ENCODE measurements around the gene ROR2. TPM values are rescaled to one million over a fixed set of nuclear protein-coding genes. Genes with fewer than 3 reads are reported as not detected.

ROR2 gene
- total and polyA plus RNA-seq, 7 donors = 0.46 to 81.7 (median 51.4) TPM

DNA sequence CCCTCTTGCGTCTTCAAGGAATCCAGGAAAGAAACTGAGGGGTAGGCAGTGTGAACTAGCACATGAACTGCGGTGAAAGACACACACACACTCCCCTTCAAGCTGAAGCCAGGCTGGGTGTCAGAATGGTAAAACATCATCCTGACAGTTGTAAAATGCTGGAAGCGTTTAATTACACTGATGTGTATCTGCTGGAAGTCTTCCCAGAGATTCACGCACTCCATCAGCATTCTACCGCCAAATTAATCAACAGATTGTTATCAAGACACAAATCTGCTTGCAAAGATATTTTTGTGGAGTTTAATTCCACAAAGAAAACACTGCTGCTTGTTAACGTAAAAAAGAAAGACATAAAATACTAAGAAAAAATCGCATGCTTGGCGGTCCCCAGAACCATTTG is 285.4 kb downstream of the ROR2 start:
- WGBS, 2 donors = 76 to 79% methylated on average over 8 of the region's 8 CpGs
- TF ChIP-seq EP300 (IDR thresholded peaks at IDR 0.05) (no peak), POLR2AphosphoS5 (IDR thresholded peaks at IDR 0.05) (no peak), POLR2A (IDR thresholded peaks at IDR 0.05) (no peak)
- TF ChIP-seq, protein P1, sequence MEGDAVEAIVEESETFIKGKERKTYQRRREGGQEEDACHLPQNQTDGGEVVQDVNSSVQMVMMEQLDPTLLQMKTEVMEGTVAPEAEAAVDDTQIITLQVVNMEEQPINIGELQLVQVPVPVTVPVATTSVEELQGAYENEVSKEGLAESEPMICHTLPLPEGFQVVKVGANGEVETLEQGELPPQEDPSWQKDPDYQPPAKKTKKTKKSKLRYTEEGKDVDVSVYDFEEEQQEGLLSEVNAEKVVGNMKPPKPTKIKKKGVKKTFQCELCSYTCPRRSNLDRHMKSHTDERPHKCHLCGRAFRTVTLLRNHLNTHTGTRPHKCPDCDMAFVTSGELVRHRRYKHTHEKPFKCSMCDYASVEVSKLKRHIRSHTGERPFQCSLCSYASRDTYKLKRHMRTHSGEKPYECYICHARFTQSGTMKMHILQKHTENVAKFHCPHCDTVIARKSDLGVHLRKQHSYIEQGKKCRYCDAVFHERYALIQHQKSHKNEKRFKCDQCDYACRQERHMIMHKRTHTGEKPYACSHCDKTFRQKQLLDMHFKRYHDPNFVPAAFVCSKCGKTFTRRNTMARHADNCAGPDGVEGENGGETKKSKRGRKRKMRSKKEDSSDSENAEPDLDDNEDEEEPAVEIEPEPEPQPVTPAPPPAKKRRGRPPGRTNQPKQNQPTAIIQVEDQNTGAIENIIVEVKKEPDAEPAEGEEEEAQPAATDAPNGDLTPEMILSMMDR (IDR thresholded peaks at IDR 0.05) = no peak
- H3K36me3 ChIP-seq = no peaks in the 10 kb centered on the region
- H3K4me3 ChIP-seq = no peak overlapping the region
- no peaks in the 10 kb centered on the region for H3K9me3 ChIP-seq
- H3K4me1 ChIP-seq = peaks cover 0 to 5% (median 0%) of the 10 kb centered on the region in 4 donors
- no peak for DNase-seq
- intact Hi-C loops (cut with DNase I) = no loop called here
- no peaks in the 10 kb centered on the region for H3K27me3 ChIP-seq
- H3K27ac ChIP-seq = no peak overlapping the region

DNA sequence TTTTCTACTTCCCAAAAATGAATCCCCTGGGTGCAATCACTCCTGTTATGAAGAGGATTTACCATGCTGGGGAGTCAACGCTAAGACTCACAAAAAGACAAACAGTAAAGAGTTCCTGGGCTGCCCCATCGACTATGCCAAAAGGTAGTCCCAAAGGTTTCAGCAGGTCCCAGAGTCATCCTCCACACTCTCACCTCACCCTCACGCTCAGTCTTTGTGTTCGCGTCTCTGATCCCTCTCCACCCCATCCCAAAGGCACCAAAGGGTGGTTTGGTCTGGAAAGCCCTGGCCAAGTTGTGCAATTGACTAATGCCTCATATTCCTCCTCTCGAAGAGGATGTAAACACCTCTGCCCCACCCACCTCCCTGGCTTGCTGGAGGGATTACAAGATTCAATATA is 286.2 kb downstream of the ROR2 start:
- Histone ChIP-seq H3K27me3 (no peaks in the 10 kb centered on the region), H3K4me3 (no peak overlapping the region), H3K36me3 (no peaks in the 10 kb centered on the region), H3K4me1 (peaks cover 0 to 5% (median 0%) of the 10 kb centered on the region in 4 donors), H3K27ac (no peak overlapping the region), H3K9me3 (no peaks in the 10 kb centered on the region)
- WGBS, 2 donors = 70 to 85% methylated on average over 6 of the region's 6 CpGs
- TF ChIP-seq POLR2A (IDR thresholded peaks at IDR 0.05) (no peak), POLR2AphosphoS5 (IDR thresholded peaks at IDR 0.05) (no peak), EP300 (IDR thresholded peaks at IDR 0.05) (no peak)
- TF ChIP-seq, protein P1 (IDR thresholded peaks at IDR 0.05) = no peak
- intact Hi-C loops (cut with DNase I) = no loop called here
- no peak for DNase-seq

DNA sequence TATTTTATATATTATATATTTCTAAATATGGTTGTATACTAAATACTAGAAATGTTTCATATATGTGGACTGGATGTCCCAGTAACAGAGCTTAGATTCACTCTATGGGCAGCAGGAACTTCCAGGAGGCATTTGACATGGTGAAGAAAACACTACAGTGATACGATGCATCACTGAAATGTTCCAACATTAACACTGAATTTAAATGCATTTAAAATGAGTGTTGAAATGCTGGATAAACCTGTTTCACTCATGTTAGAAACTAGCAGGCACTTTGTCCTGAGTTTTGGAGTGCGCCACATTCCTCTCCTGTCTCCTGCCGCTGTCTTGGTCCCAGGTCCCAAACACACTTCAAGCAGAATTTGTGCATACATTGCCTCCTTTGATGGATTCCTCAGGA is 288.6 kb downstream of the ROR2 start:
- 65 to 97% methylated on average over 3 of the region's 3 CpGs for WGBS, 2 donors

DNA sequence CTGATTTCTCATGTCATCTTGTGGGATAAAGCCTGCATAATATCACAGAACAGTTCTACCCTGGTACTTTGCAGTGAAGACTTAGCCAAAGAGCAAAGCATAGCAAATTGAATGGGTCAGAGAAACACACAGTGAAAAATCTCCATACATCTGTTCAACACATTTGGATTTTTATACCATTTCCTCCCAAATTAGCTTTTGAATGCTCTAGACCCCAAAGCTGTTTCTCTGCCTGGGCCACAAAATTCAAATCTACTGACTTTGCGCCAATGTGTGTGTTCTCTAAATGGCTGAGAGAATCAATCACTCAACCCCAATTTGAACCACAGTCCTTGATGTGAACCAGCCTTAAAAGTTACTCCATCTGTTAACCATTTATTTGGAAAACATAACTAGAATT is 289.5 kb downstream of the ROR2 start:
- Histone ChIP-seq H3K27me3 (no peaks in the 10 kb centered on the region), H3K4me1 (peaks cover 0 to 5% (median 0%) of the 10 kb centered on the region in 4 donors), H3K4me3 (no peak overlapping the region), H3K27ac (no peak overlapping the region), H3K36me3 (no peaks in the 10 kb centered on the region), H3K9me3 (no peaks in the 10 kb centered on the region)
- TF ChIP-seq POLR2A (IDR thresholded peaks at IDR 0.05) = no peak
- TF ChIP-seq, protein P1 (IDR thresholded peaks at IDR 0.05) = no peak
- TF ChIP-seq EP300 (IDR thresholded peaks at IDR 0.05) = no peak
- TF ChIP-seq POLR2AphosphoS5 (IDR thresholded peaks at IDR 0.05) = no peak
- WGBS, 2 donors = 98 to 100% methylated on average over 1 of the region's 1 CpG
- intact Hi-C loops (cut with DNase I) = no loop called here
- no peak for DNase-seq

More for the DNA sequence above, 288.6 kb downstream of the ROR2 start:
- H3K4me3 ChIP-seq = no peak overlapping the region
- no peaks in the 10 kb centered on the region for H3K9me3 ChIP-seq
- H3K36me3 ChIP-seq = no peaks in the 10 kb centered on the region
- peaks cover 0 to 5% (median 0%) of the 10 kb centered on the region in 4 donors for H3K4me1 ChIP-seq
- H3K27ac ChIP-seq = no peak overlapping the region
- intact Hi-C loops (cut with DNase I) = no loop called here
- no peak for DNase-seq
- TF ChIP-seq POLR2AphosphoS5 (IDR thresholded peaks at IDR 0.05) (no peak), POLR2A (IDR thresholded peaks at IDR 0.05) (no peak), EP300 (IDR thresholded peaks at IDR 0.05) (no peak)
- TF ChIP-seq, protein P1 (IDR thresholded peaks at IDR 0.05) = no peak
- no peaks in the 10 kb centered on the region for H3K27me3 ChIP-seq
